ENCODE measurements around the gene UXT.

- TF ChIP-seq CTCF (IDR thresholded peaks at IDR 0.05) = no peak
- no peak for TF ChIP-seq POLR2A (IDR thresholded peaks at IDR 0.05)
These were observed 15.8 kb upstream of the UXT start for GRCh38 chrX:47674776-47675175.

Data from testis (tissue), 2 donors.